GM18868 (cell line): ENCODE data around the gene CASP5.

Experiments
- ATAC-seq: cut with Tn5 transposase; IDR thresholded peaks from one replicate; pipeline ENCODE4 v1.9.1; 2021; ENCODE audit warnings: mild to moderate bottlenecking, moderate library complexity; ENCODE audit not compliant: unreplicated experiment

Gene CASP5

DNA sequence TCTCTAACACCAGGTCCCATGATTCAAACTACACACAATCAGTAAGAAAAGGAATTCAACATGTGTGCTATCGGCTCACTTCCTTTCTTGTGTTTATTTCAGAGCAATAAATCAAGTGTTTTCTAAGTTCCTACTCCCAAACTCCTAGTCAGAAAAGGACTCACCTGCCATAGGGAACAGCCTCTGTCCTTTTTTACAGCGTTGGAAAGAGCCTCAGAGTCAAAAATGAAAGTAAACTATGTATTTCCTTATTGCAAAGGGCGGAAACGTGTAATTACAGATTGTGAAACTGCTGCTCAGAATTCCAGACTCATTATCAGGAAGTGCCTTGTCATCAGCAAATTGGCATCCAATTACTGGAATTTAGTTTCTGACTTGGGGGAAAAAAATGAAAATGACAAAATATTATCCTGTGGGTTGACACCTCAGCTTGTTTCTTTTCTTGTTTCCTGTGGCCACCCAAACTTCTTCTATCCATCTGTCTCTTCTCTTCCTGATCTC lies 54.6 kb downstream of the CASP5 start, which contains the start of gene CASP4:
CASP4 (minus strand) TSS at position 220 of the 501 bp plus-strand sequence; CDS start at position 171, 49 bp downstream.
- peak; percentile 93 for ATAC-seq

DNA sequence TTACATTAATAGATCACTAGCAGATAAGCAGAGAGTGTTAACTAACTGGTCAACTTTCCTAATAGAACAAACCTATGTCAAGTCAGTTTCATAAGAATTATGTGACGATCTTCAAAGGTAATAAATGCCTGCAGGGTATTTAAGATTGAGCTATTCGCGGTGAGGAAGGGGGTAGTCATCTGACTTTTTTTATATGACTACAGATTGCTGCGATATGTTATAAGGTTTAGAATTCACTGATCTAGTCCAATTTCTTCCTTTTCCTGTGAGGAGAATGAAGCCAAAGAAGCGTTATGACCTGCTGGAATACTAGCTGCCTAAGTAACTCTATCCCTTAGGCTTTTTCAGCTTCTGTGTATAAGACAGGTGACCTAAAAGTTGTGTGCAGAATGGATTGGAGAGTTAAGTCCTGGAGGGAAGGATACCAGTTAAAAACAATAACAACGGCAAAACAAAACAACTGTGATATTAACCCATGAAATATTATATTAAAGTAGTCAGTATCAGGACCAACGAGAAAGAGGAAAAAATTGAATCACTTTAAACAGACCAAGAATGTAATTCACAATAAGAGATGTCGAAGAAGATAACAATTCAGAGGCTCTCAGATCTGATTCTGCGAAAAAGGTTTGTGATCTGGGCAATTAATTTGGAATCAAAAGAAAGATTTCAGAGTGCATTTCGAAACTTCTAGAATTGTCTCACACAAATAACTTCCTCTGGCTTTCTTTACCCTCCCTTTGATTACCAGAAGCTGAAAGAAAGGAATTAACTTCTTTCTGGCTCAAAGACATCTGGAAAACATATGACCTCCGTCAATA lies 55.2 kb downstream of the CASP5 start:
- no peak for ATAC-seq

DNA sequence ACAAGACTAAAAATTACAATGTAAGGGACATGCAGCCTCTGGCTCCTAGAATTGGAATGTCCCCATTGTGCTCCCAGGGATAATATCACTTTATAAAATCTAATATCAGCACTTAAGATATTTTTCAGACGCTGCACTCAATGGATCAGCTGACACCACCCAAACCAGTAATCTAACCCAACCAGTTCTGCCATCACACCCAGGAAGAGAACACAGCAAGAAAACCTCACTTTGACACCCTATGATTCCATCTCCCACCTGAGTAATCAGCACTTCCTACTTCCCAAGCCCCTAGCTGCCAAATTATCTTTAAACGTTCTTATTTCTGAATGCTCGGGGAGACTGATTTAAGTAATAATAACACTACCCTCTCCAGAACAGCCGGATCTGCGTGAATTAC lies 57.2 kb downstream of the CASP5 start:
- no peak for ATAC-seq

DNA sequence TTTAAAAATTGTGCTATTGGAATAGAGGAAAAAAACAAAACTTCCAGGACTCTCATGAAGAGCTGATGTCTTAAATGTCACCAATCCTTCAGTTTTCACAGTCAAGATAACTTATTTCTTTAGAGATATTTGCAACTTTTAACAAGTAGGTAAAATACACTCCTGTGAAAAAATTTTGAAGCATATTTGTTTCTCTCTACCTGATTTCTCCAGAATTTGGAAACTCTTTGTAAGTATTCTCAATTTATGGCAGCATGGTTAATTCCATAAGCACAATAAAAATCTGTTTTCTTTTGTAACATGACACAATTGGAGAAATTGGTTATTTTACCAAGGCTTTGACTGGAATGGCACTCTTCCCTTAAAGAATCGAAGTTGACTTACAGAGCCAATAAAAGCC lies 58.7 kb downstream of the CASP5 start:
- no peak for ATAC-seq

DNA sequence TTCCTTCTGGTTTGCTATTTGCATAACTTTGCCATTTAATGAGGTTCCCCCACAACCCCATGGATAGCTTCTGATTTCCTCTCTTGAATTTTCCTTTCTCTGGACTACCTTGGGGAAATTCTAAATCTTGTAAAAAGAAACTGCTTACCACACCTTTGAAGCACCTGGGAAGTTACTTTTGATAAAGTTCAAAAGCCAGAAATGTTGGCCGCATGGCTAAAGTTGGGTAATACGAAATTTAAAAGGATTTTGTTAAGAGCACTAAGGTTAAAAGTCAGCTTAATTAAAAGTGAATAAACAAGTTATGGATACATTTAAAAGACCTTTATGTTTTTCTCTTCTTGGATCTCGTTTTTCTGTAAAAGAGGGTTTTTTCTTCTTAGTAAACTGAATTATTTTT lies 60.1 kb downstream of the CASP5 start:
- no peak for ATAC-seq

DNA sequence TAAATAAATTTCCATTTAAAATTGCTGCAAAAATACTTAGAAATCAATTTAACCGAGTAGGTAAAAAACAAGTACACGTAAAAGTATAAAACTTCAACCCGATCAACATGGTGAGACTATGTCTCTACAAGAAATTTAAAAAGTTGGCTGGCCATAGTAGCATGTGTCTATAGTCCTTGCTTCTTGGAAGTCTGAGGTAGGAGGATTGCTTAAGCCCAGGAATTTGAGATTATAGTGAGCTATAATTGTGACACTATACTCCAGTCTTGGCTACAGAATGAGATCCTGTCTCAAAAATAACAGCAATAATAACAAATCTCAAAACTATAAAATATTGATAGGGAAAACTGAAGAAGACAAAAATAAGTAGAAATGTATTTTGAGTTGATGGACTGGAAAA lies 65.7 kb downstream of the CASP5 start:
- ATAC-seq, result no peak

DNA sequence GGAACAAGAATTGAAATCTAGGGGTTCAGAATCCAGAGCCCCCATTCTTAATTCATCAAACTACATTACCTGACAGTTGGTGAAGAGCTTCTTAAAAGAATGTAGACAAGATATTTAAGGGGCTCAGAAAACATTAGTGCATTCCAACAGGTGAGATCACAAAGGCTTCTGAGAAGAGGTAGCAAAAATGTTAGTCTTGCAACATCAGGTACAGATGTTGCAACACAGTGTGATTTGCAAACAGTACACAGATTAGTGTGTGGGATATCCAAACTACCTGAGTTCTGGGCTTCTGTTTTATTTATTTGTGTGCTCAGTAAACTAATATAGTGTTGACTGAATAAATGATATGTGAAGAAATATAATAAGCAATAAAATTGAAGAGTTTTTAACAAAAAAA lies 66.4 kb downstream of the CASP5 start:
- no peak for ATAC-seq

DNA sequence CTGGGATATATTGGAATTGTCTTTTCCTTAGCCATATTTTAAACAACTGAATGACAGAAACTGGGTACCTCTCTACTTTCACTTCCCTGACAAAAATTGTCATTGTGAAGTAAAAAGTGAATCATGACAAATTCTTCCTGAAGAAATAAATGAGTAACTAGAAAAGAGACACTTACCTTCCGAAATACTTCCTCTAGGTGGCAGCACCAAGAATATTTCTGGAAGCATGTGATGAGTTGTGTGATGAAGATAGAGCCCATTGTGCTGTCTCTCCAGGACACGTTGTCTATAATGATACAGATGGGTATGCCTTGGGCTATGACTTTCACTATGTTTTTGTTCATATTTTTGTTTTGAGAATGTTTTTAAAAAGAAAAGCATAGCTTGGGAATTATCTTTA lies 76.1 kb downstream of the CASP5 start:
- ATAC-seq, result peak; percentile 96
